Type B pancreatic cell (in vitro differentiated cells): ENCODE data around the gene DTNBP1. TPM values are rescaled to one million over a fixed set of nuclear protein-coding genes. Genes with fewer than 3 reads are reported as not detected.

Experiments used
- DNase-seq: peaks from one replicate; pipeline ENCODE4 v3.0.0; 2021; ENCODE audit warnings: mixed read lengths; ENCODE audit not compliant: unreplicated experiment; ENCODE audit errors: extremely low spot score
- H3K27ac Mint-ChIP-seq: 2 replicates; pipeline ENCODE4 v1.8.0; 2021; ENCODE audit warnings: mild to moderate bottlenecking, mixed read lengths
- H3K27me3 Mint-ChIP-seq: 2 replicates; pipeline ENCODE4 v1.8.0; 2021; ENCODE audit warnings: mixed read lengths
- H3K36me3 Mint-ChIP-seq: 2 replicates; pipeline ENCODE4 v1.8.0; 2021; ENCODE audit warnings: mixed read lengths
- H3K4me1 Mint-ChIP-seq: one replicate; pipeline ENCODE4 v1.8.0; 2021; ENCODE audit warnings: mixed read lengths; ENCODE audit not compliant: unreplicated experiment
- H3K4me3 Mint-ChIP-seq: 2 replicates; pipeline ENCODE4 v1.8.0; 2021; ENCODE audit warnings: mild to moderate bottlenecking, mixed read lengths
- H3K9me3 Mint-ChIP-seq: 2 replicates; pipeline ENCODE4 v1.8.0; 2021; ENCODE audit warnings: mixed read lengths
- total RNA-seq: library from RNA; stranded (reverse); gene quantifications from 2 replicates; pipeline ENCODE4 v1.2.1, GENCODE V29; 2021; ENCODE audit warnings: low replicate concordance
- TF ChIP-seq, protein P1 (sequence below): fragments of 200-600 bp; sonication (generic); conservative IDR thresholded peaks from 2 replicates; pipeline ENCODE4 v1.5.0; 2021; ENCODE audit warnings: antibody characterized with exemption, mild to moderate bottlenecking

DTNBP1 gene
- total RNA-seq, 1 donor from 2014 or later, result 11.6 TPM

DNA sequence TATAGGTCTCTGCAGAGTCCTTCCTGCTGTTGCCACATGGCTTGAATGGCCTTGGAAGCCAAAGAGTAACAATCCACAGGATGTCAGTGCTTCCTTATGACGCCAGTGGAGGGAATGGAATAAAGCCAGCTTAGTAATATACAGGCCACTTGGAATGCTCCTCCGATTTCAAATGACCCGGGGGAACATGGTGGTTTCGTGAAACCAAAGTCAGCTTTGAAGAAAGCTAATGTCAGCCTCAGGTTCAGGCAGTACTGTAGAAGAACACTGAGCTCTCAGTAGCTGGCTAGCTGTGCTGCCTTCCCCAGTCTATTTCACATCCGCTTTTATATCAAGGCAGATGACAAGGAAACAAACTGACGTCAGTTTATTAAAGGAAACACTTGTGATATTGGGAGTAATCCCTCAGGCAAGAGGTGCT is 189.1 kb downstream of the DTNBP1 start:
- H3K27me3 Mint-ChIP-seq, result no peaks in the 10 kb centered on the region
- no peak overlapping the region for H3K27ac Mint-ChIP-seq
- no peak overlapping the region for H3K4me3 Mint-ChIP-seq
- H3K9me3 Mint-ChIP-seq, result no peaks in the 10 kb centered on the region
- TF ChIP-seq, protein P1, sequence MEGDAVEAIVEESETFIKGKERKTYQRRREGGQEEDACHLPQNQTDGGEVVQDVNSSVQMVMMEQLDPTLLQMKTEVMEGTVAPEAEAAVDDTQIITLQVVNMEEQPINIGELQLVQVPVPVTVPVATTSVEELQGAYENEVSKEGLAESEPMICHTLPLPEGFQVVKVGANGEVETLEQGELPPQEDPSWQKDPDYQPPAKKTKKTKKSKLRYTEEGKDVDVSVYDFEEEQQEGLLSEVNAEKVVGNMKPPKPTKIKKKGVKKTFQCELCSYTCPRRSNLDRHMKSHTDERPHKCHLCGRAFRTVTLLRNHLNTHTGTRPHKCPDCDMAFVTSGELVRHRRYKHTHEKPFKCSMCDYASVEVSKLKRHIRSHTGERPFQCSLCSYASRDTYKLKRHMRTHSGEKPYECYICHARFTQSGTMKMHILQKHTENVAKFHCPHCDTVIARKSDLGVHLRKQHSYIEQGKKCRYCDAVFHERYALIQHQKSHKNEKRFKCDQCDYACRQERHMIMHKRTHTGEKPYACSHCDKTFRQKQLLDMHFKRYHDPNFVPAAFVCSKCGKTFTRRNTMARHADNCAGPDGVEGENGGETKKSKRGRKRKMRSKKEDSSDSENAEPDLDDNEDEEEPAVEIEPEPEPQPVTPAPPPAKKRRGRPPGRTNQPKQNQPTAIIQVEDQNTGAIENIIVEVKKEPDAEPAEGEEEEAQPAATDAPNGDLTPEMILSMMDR, result no peak
- no peak for DNase-seq
- peaks cover 34% of the 10 kb centered on the region for H3K36me3 Mint-ChIP-seq
- H3K4me1 Mint-ChIP-seq, result peaks cover 27% of the 10 kb centered on the region

DNA sequence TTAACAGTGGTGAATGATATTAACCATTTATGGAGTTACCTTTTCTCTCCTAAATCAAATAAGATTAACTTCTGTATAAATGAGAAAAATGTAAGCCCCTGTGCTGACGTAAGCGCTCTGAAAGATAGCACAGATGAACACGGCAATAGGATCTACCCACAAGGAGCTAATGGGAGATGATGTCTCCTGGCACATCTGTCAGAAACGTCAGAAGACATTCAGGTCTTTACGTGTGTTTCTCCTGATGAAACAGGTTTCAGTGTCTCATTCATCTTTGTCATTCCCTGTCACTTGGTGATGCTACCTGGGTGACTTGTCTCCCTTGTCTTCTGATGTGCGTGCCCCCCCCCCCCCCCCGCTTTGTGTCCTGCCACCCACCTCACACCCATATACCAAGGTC is 189.7 kb downstream of the DTNBP1 start:
- no peaks in the 10 kb centered on the region for H3K27me3 Mint-ChIP-seq
- H3K27ac Mint-ChIP-seq, result no peak overlapping the region
- H3K4me1 Mint-ChIP-seq, result peaks cover 27% of the 10 kb centered on the region
- no peaks in the 10 kb centered on the region for H3K9me3 Mint-ChIP-seq
- TF ChIP-seq, protein P1, result no peak
- H3K4me3 Mint-ChIP-seq, result no peak overlapping the region
- no peak for DNase-seq
- peaks cover 38% of the 10 kb centered on the region for H3K36me3 Mint-ChIP-seq
